Keratinocyte (primary cell): ENCODE results near the gene SLC15A3. TPM values are rescaled to one million over a fixed set of nuclear protein-coding genes. Genes with fewer than 3 reads are reported as not detected.

Experiments used
- DNase-seq: peaks from one replicate; pipeline ENCODE4 v3.0.0-alpha.2; 2011; ENCODE audit warnings: low read depth, missing footprints, low spot score
- FAIRE-seq: peaks from 2 replicates; lab custom pipeline; 2011; peaks lifted over from hg19 to GRCh38; lab: Jason Lieb, UNC
- H2AFZ ChIP-seq: 2 replicates; pipeline ENCODE4 v1.6.0; 2012; ENCODE audit warnings: low read length, control low read depth, inconsistent platforms; ENCODE audit not compliant: control insufficient read depth
- H3K27ac ChIP-seq: 2 replicates; pipeline ENCODE4 v1.5.1; 2011; ENCODE audit warnings: low read length; ENCODE audit not compliant: control insufficient read depth, insufficient read depth
- H3K27me3 ChIP-seq: 3 replicates; pipeline ENCODE4 v1.6.0; 2011; ENCODE audit warnings: low read length; ENCODE audit not compliant: control insufficient read depth, insufficient read depth; ENCODE audit errors: extremely low read depth
- H3K36me3 ChIP-seq, 2 experiments: 2 replicates in 1 of 2; 3 replicates in 1 of 2; pipeline ENCODE4 v1.5.1; 2011; ENCODE audit warnings: low read length in 2 of 2, mild to moderate bottlenecking in 1 of 2; ENCODE audit not compliant: control insufficient read depth in 2 of 2, insufficient read depth in 2 of 2; ENCODE audit errors: extremely low read depth in 1 of 2
- H3K4me1 ChIP-seq: 3 replicates; pipeline ENCODE4 v1.5.1; 2011; ENCODE audit warnings: low read length; ENCODE audit not compliant: control insufficient read depth, insufficient read depth; ENCODE audit errors: extremely low read depth
- H3K4me2 ChIP-seq: 3 replicates; pipeline ENCODE4 v1.6.0; 2011; ENCODE audit warnings: low read depth, low read length; ENCODE audit not compliant: control insufficient read depth, insufficient read depth; ENCODE audit errors: extremely low read depth
- H3K4me3 ChIP-seq, 3 experiments: fragments of 200-600 bp in 1 of 3; sonication (generic) in 1 of 3; 2 replicates in 2 of 3; 3 replicates in 1 of 3; pipeline ENCODE4 v1.5.1; 2011 to 2016; ENCODE audit warnings: low read length in 3 of 3, mild to moderate bottlenecking in 3 of 3, control low read depth in 2 of 3, inconsistent platforms in 1 of 3, low read depth in 1 of 3, mixed read lengths in 1 of 3, mixed run types in 1 of 3, moderate library complexity in 1 of 3; ENCODE audit not compliant: control insufficient read depth in 2 of 3, insufficient read depth in 2 of 3; ENCODE audit errors: extremely low read depth in 1 of 3
- H3K79me2 ChIP-seq: 2 replicates; pipeline ENCODE4 v1.6.0; 2012; ENCODE audit warnings: low read length; ENCODE audit not compliant: control insufficient read depth, insufficient read depth
- H3K9ac ChIP-seq: 3 replicates; pipeline ENCODE4 v1.6.0; 2011; ENCODE audit warnings: low read length; ENCODE audit not compliant: control insufficient read depth, insufficient read depth; ENCODE audit errors: extremely low read depth
- H3K9me1 ChIP-seq: 3 replicates; pipeline ENCODE4 v1.6.0; 2011; ENCODE audit warnings: low read length; ENCODE audit not compliant: control insufficient read depth, insufficient read depth; ENCODE audit errors: extremely low read depth
- H3K9me3 ChIP-seq: 2 replicates; pipeline ENCODE4 v1.5.1; 2012; ENCODE audit warnings: low read depth, low read length; ENCODE audit not compliant: control insufficient read depth
- H4K20me1 ChIP-seq: 3 replicates; pipeline ENCODE4 v1.6.0; 2011; ENCODE audit warnings: low read length; ENCODE audit not compliant: control insufficient read depth, insufficient read depth; ENCODE audit errors: extremely low read depth
- CTCF ChIP-seq, 3 experiments: IDR thresholded peaks in 1 of 3; conservative IDR thresholded peaks in 1 of 3; optimal IDR thresholded peaks in 1 of 3; 2 replicates in 2 of 3; 3 replicates in 1 of 3; pipeline versions ENCODE3 to v1.5.1; 2011; ENCODE audit warnings: low read length in 3 of 3, mild to moderate bottlenecking in 3 of 3, moderate library complexity in 2 of 3, control low read depth in 1 of 3, inconsistent platforms in 1 of 3; ENCODE audit not compliant: insufficient read depth in 2 of 3; ENCODE audit errors: extremely low read depth in 1 of 3
- EZH2 ChIP-seq: IDR thresholded peaks from one replicate; pipeline ENCODE4 v1.6.1; 2012; ENCODE audit warnings: inconsistent platforms, mild to moderate bottlenecking, low read length, moderate library complexity
- dilution Hi-C: fragments of 300-500 bp; cut with MboI; formaldehyde crosslinking; loops from one replicate; pipeline ENCODE4 v1.7.0; 2020; ENCODE audit warnings: low sequenced_read_pairs; ENCODE audit not compliant: extremely low pct_ligation_motif_present
- polyA plus RNA-seq, 5 experiments: library from polyadenylated mRNA; depleted of rRNA in 3 of 5; stranded (reverse) in 3 of 5; stranded (forward) in 1 of 5; unstranded in 1 of 5; fragments of >200 nt; gene quantifications; 1 replicate in 1 of 5; 2 replicates in 3 of 5; 3 replicates in 1 of 5; pipeline versions ENCODE4 v1.2.1 to v1.2.3, GENCODE V29; 2011 to 2012; ENCODE audit warnings: missing spikeins in 2 of 5, low read depth in 1 of 5, low replicate concordance in 1 of 5

SLC15A3 gene
- polyA plus RNA-seq, 1 donor (not counting 4 experiments of a cell fraction or from before 2014, with no cell fraction given) = 1.0 TPM

- H3K4me1 ChIP-seq = peaks cover 49% of the 10 kb centered on the region
- peaks cover 38% of the 10 kb centered on the region for H3K79me2 ChIP-seq
- H3K4me3 ChIP-seq = no peak overlapping the region
- no peak for TF ChIP-seq EZH2
- TF ChIP-seq CTCF (optimal IDR thresholded peaks at IDR 0.05 in 1 of 3, IDR thresholded peaks at IDR 0.05 in 1 of 3, conservative IDR thresholded peaks at IDR 0.05 in 1 of 3; ENCODE audit: extremely low read depth in 1 of 3, insufficient read depth in 2 of 3, low read length in 3 of 3) = no peak
- DNase-seq = no peak
- H3K4me2 ChIP-seq = peak overlapping the region; percentile 20
- peaks cover 19% of the 10 kb centered on the region in 2 experiments for H3K36me3 ChIP-seq
- H3K9ac ChIP-seq = no peak overlapping the region
- no peak for FAIRE-seq
- H4K20me1 ChIP-seq = peaks cover 2% of the 10 kb centered on the region
- H3K9me3 ChIP-seq = no peaks in the 10 kb centered on the region
- H3K9me1 ChIP-seq = peaks cover 4% of the 10 kb centered on the region
- H3K27me3 ChIP-seq = no peaks in the 10 kb centered on the region
- H3K27ac ChIP-seq = peak overlapping the region; percentile 68
- H2AFZ ChIP-seq = no peak overlapping the region
- dilution Hi-C loops = no loop called here
Observed at GRCh38 chr11:60918251-60918938, 33.6 kb downstream of the SLC15A3 start.

- Histone ChIP-seq H3K27ac (peak overlapping the region; percentile 68), H3K27me3 (no peaks in the 10 kb centered on the region), H3K4me2 (peak overlapping the region; percentile 7), H3K4me3 (no peak overlapping the region), H4K20me1 (peaks cover 2% of the 10 kb centered on the region), H2AFZ (no peak overlapping the region), H3K9me1 (peaks cover 4% of the 10 kb centered on the region), H3K4me1 (peaks cover 52% of the 10 kb centered on the region), H3K79me2 (peaks cover 38% of the 10 kb centered on the region), H3K9ac (no peak overlapping the region), H3K9me3 (no peaks in the 10 kb centered on the region), H3K36me3 (peaks cover 15 to 17% of the 10 kb centered on the region in 2 experiments)
- peak; percentile 65 for DNase-seq
- FAIRE-seq = peak; percentile 34
- TF ChIP-seq EZH2 (no peak), CTCF (optimal IDR thresholded peaks at IDR 0.05 in 1 of 3, IDR thresholded peaks at IDR 0.05 in 1 of 3, conservative IDR thresholded peaks at IDR 0.05 in 1 of 3; ENCODE audit: extremely low read depth in 1 of 3, insufficient read depth in 2 of 3, low read length in 3 of 3) (no peak)
- dilution Hi-C loops = no loop called here
Observed at GRCh38 chr11:60917267-60917666, 34.7 kb downstream of the SLC15A3 start.
